ENCODE measurements around the gene GID4. TPM values are rescaled to one million over a fixed set of nuclear protein-coding genes. Genes with fewer than 3 reads are reported as not detected.
A peak's percentile ranks its signal among the peaks of the same experiment; 100 is the strongest.

Gene GID4
- total and polyA plus RNA-seq, 2 donors (not counting 1 experiment from before 2014, with no cell fraction given): 9.0 to 10.2 TPM

GRCh38 chr17:18002171-18002570 lies 37.0 kb upstream of the GID4 start:
- no peaks in the 10 kb centered on the region for H3K9me3 ChIP-seq (ENCODE audit: control insufficient read depth, insufficient read depth, low read depth, low read length)
- no peak overlapping the region for H3K27ac ChIP-seq (ENCODE audit: insufficient read depth, low read length)
- H3K4me2 ChIP-seq (ENCODE audit: extremely low read depth, insufficient read depth, low read length): no peak overlapping the region
- no peaks in the 10 kb centered on the region for H3K4me1 ChIP-seq (ENCODE audit: control insufficient read depth, extremely low read depth, insufficient read depth, low read length)
- H3K4me3 ChIP-seq (replicated peaks in 1 of 4; ENCODE audit: control extremely low read depth in 1 of 4, insufficient read depth in 1 of 4, low read depth in 3 of 4, low read length in 4 of 4): no peak overlapping the region
- no peak for DNase-seq (ENCODE audit: low read depth in 2 of 2)
- no peak overlapping the region for H2AFZ ChIP-seq (ENCODE audit: low read length)
- no peaks in the 10 kb centered on the region for H3K36me3 ChIP-seq (ENCODE audit: control insufficient read depth, insufficient read depth, low read length)
- TF ChIP-seq EZH2 (IDR thresholded peaks at IDR 0.05; ENCODE audit: low read length, missing control alignments) (no peak), CTCF (conservative IDR thresholded peaks at IDR 0.05 in 1 of 2, IDR thresholded peaks at IDR 0.05 in 1 of 2; ENCODE audit: low read depth in 1 of 2, low read length in 2 of 2) (no peak)
- no peaks in the 10 kb centered on the region for H4K20me1 ChIP-seq (ENCODE audit: control insufficient read depth, extremely low read depth, insufficient read depth, low read length)
- H3K79me2 ChIP-seq (ENCODE audit: control insufficient read depth, insufficient read depth, low read length): no peaks in the 10 kb centered on the region
- H3K9ac ChIP-seq (ENCODE audit: insufficient read depth, low read length): no peak overlapping the region
- H3K27me3 ChIP-seq (ENCODE audit: control insufficient read depth, insufficient read depth, low read length): no peaks in the 10 kb centered on the region

GRCh38 chr17:18004345-18004744 lies 34.9 kb upstream of the GID4 start:
- H2AFZ ChIP-seq (ENCODE audit: low read length): no peak overlapping the region
- peaks cover 7% of the 10 kb centered on the region for H3K4me1 ChIP-seq (ENCODE audit: control insufficient read depth, extremely low read depth, insufficient read depth, low read length)
- H3K79me2 ChIP-seq (ENCODE audit: control insufficient read depth, insufficient read depth, low read length): no peaks in the 10 kb centered on the region
- no peak overlapping the region for H3K4me2 ChIP-seq (ENCODE audit: extremely low read depth, insufficient read depth, low read length)
- H3K27ac ChIP-seq (ENCODE audit: insufficient read depth, low read length): no peak overlapping the region
- DNase-seq (ENCODE audit: low read depth in 2 of 2): no peak
- H3K4me3 ChIP-seq (replicated peaks in 1 of 4; ENCODE audit: control extremely low read depth in 1 of 4, insufficient read depth in 1 of 4, low read depth in 3 of 4, low read length in 4 of 4): no peak overlapping the region
- H3K36me3 ChIP-seq (ENCODE audit: control insufficient read depth, insufficient read depth, low read length): no peaks in the 10 kb centered on the region
- no peaks in the 10 kb centered on the region for H3K9me3 ChIP-seq (ENCODE audit: control insufficient read depth, insufficient read depth, low read depth, low read length)
- TF ChIP-seq EZH2 (IDR thresholded peaks at IDR 0.05; ENCODE audit: low read length, missing control alignments) (no peak), CTCF (conservative IDR thresholded peaks at IDR 0.05 in 1 of 2, IDR thresholded peaks at IDR 0.05 in 1 of 2; ENCODE audit: low read depth in 1 of 2, low read length in 2 of 2) (no peak)
- no peaks in the 10 kb centered on the region for H3K27me3 ChIP-seq (ENCODE audit: control insufficient read depth, insufficient read depth, low read length)
- H4K20me1 ChIP-seq (ENCODE audit: control insufficient read depth, extremely low read depth, insufficient read depth, low read length): no peaks in the 10 kb centered on the region
- no peak overlapping the region for H3K9ac ChIP-seq (ENCODE audit: insufficient read depth, low read length)

- no peak for DNase-seq (ENCODE audit: low read depth in 2 of 2)
- Histone ChIP-seq H3K9me3 (ENCODE audit: control insufficient read depth, insufficient read depth, low read depth, low read length) (no peaks in the 10 kb centered on the region), H3K27me3 (ENCODE audit: control insufficient read depth, insufficient read depth, low read length) (no peaks in the 10 kb centered on the region), H3K4me1 (ENCODE audit: control insufficient read depth, extremely low read depth, insufficient read depth, low read length) (peaks cover 7% of the 10 kb centered on the region), H3K27ac (ENCODE audit: insufficient read depth, low read length) (no peak overlapping the region), H3K79me2 (ENCODE audit: control insufficient read depth, insufficient read depth, low read length) (no peaks in the 10 kb centered on the region), H4K20me1 (ENCODE audit: control insufficient read depth, extremely low read depth, insufficient read depth, low read length) (no peaks in the 10 kb centered on the region), H3K9ac (ENCODE audit: insufficient read depth, low read length) (no peak overlapping the region), H3K4me3 (replicated peaks in 1 of 4; ENCODE audit: control extremely low read depth in 1 of 4, insufficient read depth in 1 of 4, low read depth in 3 of 4, low read length in 4 of 4) (no peak overlapping the region), H2AFZ (ENCODE audit: low read length) (no peak overlapping the region), H3K36me3 (ENCODE audit: control insufficient read depth, insufficient read depth, low read length) (no peaks in the 10 kb centered on the region), H3K4me2 (ENCODE audit: extremely low read depth, insufficient read depth, low read length) (no peak overlapping the region)
- peak in 1 of 2 donors; percentile 40 for TF ChIP-seq CTCF (conservative IDR thresholded peaks at IDR 0.05 in 1 of 2, IDR thresholded peaks at IDR 0.05 in 1 of 2; ENCODE audit: low read depth in 1 of 2, low read length in 2 of 2)
- TF ChIP-seq EZH2 (IDR thresholded peaks at IDR 0.05; ENCODE audit: low read length, missing control alignments): no peak
Observed at GRCh38 chr17:18004884-18005305, 34.3 kb upstream of the GID4 start.

Measured in fibroblast of lung (primary cell).